GM23338 (cell line): ENCODE measurements around the gene OR13C2. TPM values are rescaled to one million over a fixed set of nuclear protein-coding genes. Genes with fewer than 3 reads are reported as not detected.

Experiments used
- ATAC-seq: fragments of 200-7000 bp; cut with Tn5 transposase; 3 replicates; pipeline ENCODE4 v1.9.1; 2020
- DNase-seq: peaks from one replicate; pipeline ENCODE4 v3.0.0-alpha.2; 2015; ENCODE audit warnings: low spot score
- H2AFZ ChIP-seq: fragments of 200-600 bp; sonication (generic); 2 replicates; pipeline ENCODE4 v1.8.0; 2016; ENCODE audit warnings: antibody characterized with exemption, mild to moderate bottlenecking, moderate library complexity
- H3F3A ChIP-seq: fragments of 200-600 bp; sonication (generic); replicated peaks from 2 replicates; pipeline ENCODE4 v1.8.0; 2017; ENCODE audit warnings: antibody characterized with exemption, mixed run types, low read depth
- H3K27ac ChIP-seq: fragments of 200-600 bp; sonication (generic); 2 replicates; pipeline ENCODE4 v1.6.1; 2016; ENCODE audit warnings: low read depth
- H3K27me3 ChIP-seq: fragments of 200-600 bp; sonication (generic); 2 replicates; pipeline ENCODE4 v1.8.0; 2016; ENCODE audit warnings: mild to moderate bottlenecking, mixed run types, moderate library complexity; ENCODE audit not compliant: insufficient read depth
- H3K36me3 ChIP-seq: fragments of 200-600 bp; sonication (generic); 2 replicates; pipeline ENCODE4 v1.8.0; 2016; ENCODE audit warnings: mild to moderate bottlenecking; ENCODE audit not compliant: insufficient read depth
- H3K4me1 ChIP-seq: fragments of 200-600 bp; sonication (generic); 2 replicates; pipeline ENCODE4 v1.8.0; 2016; ENCODE audit warnings: mild to moderate bottlenecking, moderate library complexity; ENCODE audit not compliant: insufficient read depth
- H3K4me2 ChIP-seq: fragments of 200-600 bp; sonication (generic); 2 replicates; pipeline ENCODE4 v1.7.1; 2017; ENCODE audit warnings: mixed run types
- H3K4me3 ChIP-seq: fragments of 200-600 bp; sonication (generic); 2 replicates; pipeline ENCODE4 v1.6.1; 2016; ENCODE audit warnings: mixed run types
- H3K79me2 ChIP-seq: fragments of 200-600 bp; sonication (generic); replicated peaks from 2 replicates; pipeline ENCODE4 v1.8.0; 2017; ENCODE audit warnings: mild to moderate bottlenecking; ENCODE audit not compliant: insufficient read depth
- H3K9me2 ChIP-seq: fragments of 200-600 bp; sonication (generic); 2 replicates; pipeline ENCODE4 v1.8.0; 2017; ENCODE audit not compliant: insufficient read depth
- H4K20me1 ChIP-seq: fragments of 200-600 bp; sonication (generic); replicated peaks from 2 replicates; pipeline ENCODE4 v1.8.0; 2017; ENCODE audit warnings: mild to moderate bottlenecking; ENCODE audit not compliant: insufficient read depth
- H3K27ac Mint-ChIP-seq: 2 replicates; pipeline ENCODE4 v1.8.0; 2020; ENCODE audit warnings: inconsistent platforms, mild to moderate bottlenecking, moderate library complexity, mixed read lengths
- H3K27me3 Mint-ChIP-seq: 3 replicates; pipeline ENCODE4 v1.8.0; 2022; ENCODE audit warnings: low read depth, mild to moderate bottlenecking, moderate library complexity, mixed read lengths, inconsistent platforms; ENCODE audit not compliant: insufficient read depth, poor library complexity
- H3K36me3 Mint-ChIP-seq: 3 replicates; pipeline ENCODE4 v1.8.0; 2021; ENCODE audit warnings: low read depth, mild to moderate bottlenecking, inconsistent platforms, moderate library complexity, mixed read lengths
- H3K4me1 Mint-ChIP-seq: 3 replicates; pipeline ENCODE4 v1.8.0; 2020; ENCODE audit warnings: mild to moderate bottlenecking, inconsistent platforms, mixed read lengths
- H3K4me3 Mint-ChIP-seq: 3 replicates; pipeline ENCODE4 v1.8.0; 2021; ENCODE audit warnings: moderate library complexity, mild to moderate bottlenecking, inconsistent platforms, mixed read lengths
- H3K9me3 Mint-ChIP-seq: 3 replicates; pipeline ENCODE4 v1.8.0; 2020; ENCODE audit warnings: moderate library complexity, mild to moderate bottlenecking, inconsistent platforms, mixed read lengths
- ETS1 ChIP-seq: IDR thresholded peaks from 2 replicates; pipeline ENCODE4 v1.6.1; 2016; ENCODE audit warnings: antibody characterized with exemption
- EZH2 ChIP-seq: fragments of 200-600 bp; sonication (generic); IDR thresholded peaks from one replicate; pipeline ENCODE4 v1.8.0; 2017; ENCODE audit warnings: antibody characterized with exemption, mild to moderate bottlenecking, low read depth; ENCODE audit not compliant: unreplicated experiment
- STAT1 ChIP-seq: IDR thresholded peaks from one replicate; pipeline ENCODE4 v1.6.1; 2016; ENCODE audit warnings: antibody characterized with exemption; ENCODE audit not compliant: unreplicated experiment
- ZNF462 ChIP-seq: fragments of 250-450 bp; sonication (Bioruptor Pico); IDR thresholded peaks from 2 replicates; pipeline ENCODE4 v1.5.0; 2020; ENCODE audit warnings: mild to moderate bottlenecking, moderate library complexity
- polyA plus RNA-seq: library from polyadenylated mRNA; unstranded; fragments of >200 nt; fragmentation: Nextera tagmentation; extraction: Ambion mirVana; gene quantifications from 2 replicates; pipeline ENCODE4 v1.2.1, GENCODE V29; 2016
- total RNA-seq: library from RNA; depleted of rRNA; stranded (reverse); fragments of >200 nt; shearing (Covaris generic); gene quantifications from 2 replicates; pipeline ENCODE4 v1.2.3, GENCODE V29; 2014

OR13C2 gene
- total and polyA plus RNA-seq, 2 experiments from 2014 or later: not detected

- TF ChIP-seq ZNF462 (CRISPR knock-in tag): no peak
Measured at GRCh38 chr9:104575456-104575855, 30.0 kb downstream of the OR13C2 start (continued).

GRCh38 chr9:104572612-104573011 is 32.8 kb downstream of the OR13C2 start:
- peaks cover 8% of the 10 kb centered on the region; the same call in 2 of the 3 replicates for H3K9me3 Mint-ChIP-seq
- H3K36me3 ChIP-seq: no peaks in the 10 kb centered on the region
- no peak overlapping the region for H3K4me3 Mint-ChIP-seq
- no peaks in the 10 kb centered on the region for H3K27me3 ChIP-seq
- H3K36me3 Mint-ChIP-seq: no peaks in the 10 kb centered on the region
- ATAC-seq: no peak
- no peak overlapping the region for H3K27ac Mint-ChIP-seq
- no peak overlapping the region for H3K4me2 ChIP-seq
- no peak overlapping the region for H3K27ac ChIP-seq
- no peak overlapping the region for H3K4me3 ChIP-seq
- no peaks in the 10 kb centered on the region for H3K79me2 ChIP-seq
- H2AFZ ChIP-seq: no peak overlapping the region
- TF ChIP-seq ETS1 (no peak), STAT1 (no peak), EZH2 (no peak), ZNF462 (CRISPR knock-in tag) (no peak)
- H3K27me3 Mint-ChIP-seq: no peaks in the 10 kb centered on the region
- H3K9me2 ChIP-seq: 0 out of 2 replicates have a peak, but pooled peaks cover 2% of the 10 kb centered on the region
- no peaks in the 10 kb centered on the region for H3F3A ChIP-seq
- H3K4me1 Mint-ChIP-seq: no peaks in the 10 kb centered on the region
- no peak for DNase-seq
- H3K4me1 ChIP-seq: no peaks in the 10 kb centered on the region
- no peaks in the 10 kb centered on the region for H4K20me1 ChIP-seq
